ENCODE measurements around the gene TXNDC8.
"Not testable (repeated sequence)": the region's sequence is repeated elsewhere in the genome, so short reads cannot be mapped to it uniquely, and the experiment has no call there.

The TXNDC8 gene

GRCh38 chr9:110337727-110338126 is at the start of gene TXNDC8:
TXNDC8 (minus strand) TSS chr9:110337863.
- no peak for DNase-seq (ENCODE audit: low read depth)

GRCh38 chr9:110383491-110383890 is 45.8 kb upstream of the TXNDC8 start:
- no peak for DNase-seq (ENCODE audit: low read depth)

- no peak for DNase-seq (ENCODE audit: low read depth)
Observed at GRCh38 chr9:110382731-110383130, 45.1 kb upstream of the TXNDC8 start.

GRCh38 chr9:110371411-110372007 is 33.8 kb upstream of the TXNDC8 start:
- DNase-seq (ENCODE audit: low read depth), result no peak

- no peak for DNase-seq (ENCODE audit: low read depth)
Observed at GRCh38 chr9:110370315-110370714, 32.7 kb upstream of the TXNDC8 start.

- DNase-seq (ENCODE audit: low read depth), result no peak
Observed at GRCh38 chr9:110364451-110364850, 26.8 kb upstream of the TXNDC8 start.

GRCh38 chr9:110358992-110359391 is 21.3 kb upstream of the TXNDC8 start:
- DNase-seq (ENCODE audit: low read depth), result not testable (repeated sequence)

- no peak for DNase-seq (ENCODE audit: low read depth)
Observed at GRCh38 chr9:110357505-110357904, 19.8 kb upstream of the TXNDC8 start.

- no peak for DNase-seq (ENCODE audit: low read depth)
Observed at GRCh38 chr9:110356639-110357395, 19.2 kb upstream of the TXNDC8 start.

- DNase-seq (ENCODE audit: low read depth), result no peak
Observed at GRCh38 chr9:110355911-110356310, 18.2 kb upstream of the TXNDC8 start.

- no peak for DNase-seq (ENCODE audit: low read depth)
Observed at GRCh38 chr9:110351009-110351467, 13.4 kb upstream of the TXNDC8 start.

GRCh38 chr9:110346325-110346724 is 8.7 kb upstream of the TXNDC8 start:
- DNase-seq (ENCODE audit: low read depth), result no peak

GRCh38 chr9:110344821-110345220 is 7.2 kb upstream of the TXNDC8 start:
- no peak for DNase-seq (ENCODE audit: low read depth)

- DNase-seq (ENCODE audit: low read depth), result no peak
Observed at GRCh38 chr9:110343551-110343950, 5.9 kb upstream of the TXNDC8 start.

- DNase-seq (ENCODE audit: low read depth), result no peak
Observed at GRCh38 chr9:110340306-110340705, 2.6 kb upstream of the TXNDC8 start.

- no peak for DNase-seq (ENCODE audit: low read depth)
Observed at GRCh38 chr9:110338143-110338542, 480 bp upstream of the TXNDC8 start.

- DNase-seq (ENCODE audit: low read depth), result no peak
Observed at GRCh38 chr9:110336363-110336762, 1.3 kb downstream of the TXNDC8 start.

- no peak for DNase-seq (ENCODE audit: low read depth)
Observed at GRCh38 chr9:110334871-110335270, 2.8 kb downstream of the TXNDC8 start.

- DNase-seq (ENCODE audit: low read depth), result no peak
Observed at GRCh38 chr9:110334183-110334582, 3.5 kb downstream of the TXNDC8 start.

GRCh38 chr9:110332766-110333165 is 4.9 kb downstream of the TXNDC8 start:
- DNase-seq (ENCODE audit: low read depth), result no peak

- DNase-seq (ENCODE audit: low read depth), result no peak
Observed at GRCh38 chr9:110330484-110331105, 7.1 kb downstream of the TXNDC8 start.

- no peak for DNase-seq (ENCODE audit: low read depth)
Observed at GRCh38 chr9:110329639-110330230, 7.9 kb downstream of the TXNDC8 start.

- DNase-seq (ENCODE audit: low read depth), result no peak
Observed at GRCh38 chr9:110328763-110329162, 8.9 kb downstream of the TXNDC8 start.
